CD14-positive monocyte (primary cell): ENCODE measurements around the gene PHF3. TPM values are rescaled to one million over a fixed set of nuclear protein-coding genes. Genes with fewer than 3 reads are reported as not detected.

Experiments used
- DNase-seq, 3 donors: peaks; one replicate each; pipeline ENCODE4 v3.0.0-alpha.2; 2011 to 2022
- H2AFZ ChIP-seq: 2 replicates; pipeline ENCODE4 v1.6.0; 2012; ENCODE audit warnings: mild to moderate bottlenecking, low read depth, low read length, inconsistent platforms; ENCODE audit not compliant: insufficient read depth, poor library complexity, severe bottlenecking
- H3K27ac ChIP-seq, 2 donors: 1 replicate in 1 of 2; 2 replicates in 1 of 2; pipeline ENCODE4 v1.5.1; 2012 to 2013; ENCODE audit warnings: low read length in 2 of 2, control low read depth in 1 of 2, inconsistent platforms in 1 of 2, low read depth in 1 of 2, mild to moderate bottlenecking in 1 of 2
- H3K27me3 ChIP-seq, 2 donors: one replicate each; pipeline versions ENCODE4 v1.6.0 to v1.6.1; 2011 to 2013; ENCODE audit warnings: low read length in 2 of 2; ENCODE audit not compliant: control insufficient read depth in 2 of 2, insufficient read depth in 2 of 2
- H3K36me3 ChIP-seq, 2 donors: replicated peaks in 1 of 2; 1 replicate in 1 of 2; 2 replicates in 1 of 2; pipeline versions ENCODE4 v1.5.1 to v1.6.1; 2012 to 2013; ENCODE audit warnings: low read length in 2 of 2, control low read depth in 1 of 2, inconsistent platforms in 1 of 2, mild to moderate bottlenecking in 1 of 2; ENCODE audit not compliant: insufficient read depth in 2 of 2, control insufficient read depth in 1 of 2
- H3K4me1 ChIP-seq, 2 donors: 1 replicate in 1 of 2; 2 replicates in 1 of 2; pipeline versions ENCODE4 v1.5.1 to v1.6.1; 2012 to 2013; ENCODE audit warnings: low read length in 2 of 2, control low read depth in 1 of 2, inconsistent platforms in 1 of 2, mild to moderate bottlenecking in 1 of 2, moderate library complexity in 1 of 2; ENCODE audit not compliant: insufficient read depth in 2 of 2, control insufficient read depth in 1 of 2
- H3K4me2 ChIP-seq: replicated peaks from 2 replicates; pipeline ENCODE3; 2012; ENCODE audit warnings: low read length, moderate library complexity, mild to moderate bottlenecking; ENCODE audit not compliant: poor library complexity, severe bottlenecking; ENCODE audit errors: extremely low read depth
- H3K4me3 ChIP-seq, 3 experiments: fragments of 200-600 bp in 1 of 3; sonication (generic) in 1 of 3; replicated peaks in 1 of 3; 1 replicate in 2 of 3; 2 replicates in 1 of 3; pipeline ENCODE4 v1.5.1; 2011 to 2013; ENCODE audit warnings: low read length in 3 of 3, mild to moderate bottlenecking in 3 of 3, control low read depth in 2 of 3, low read depth in 2 of 3, inconsistent platforms in 1 of 3, moderate library complexity in 1 of 3
- H3K79me2 ChIP-seq: 2 replicates; pipeline ENCODE4 v1.6.0; 2012; ENCODE audit warnings: mild to moderate bottlenecking, control low read depth, inconsistent platforms, low read length, moderate library complexity; ENCODE audit not compliant: insufficient read depth
- H3K9ac ChIP-seq: 2 replicates; pipeline ENCODE4 v1.6.0; 2017; ENCODE audit warnings: low read length, mild to moderate bottlenecking; ENCODE audit not compliant: insufficient read depth, poor library complexity, severe bottlenecking
- H3K9me3 ChIP-seq, 2 donors: replicated peaks in 1 of 2; 1 replicate in 1 of 2; 2 replicates in 1 of 2; pipeline versions ENCODE4 v1.5.1 to v1.6.1; 2012 to 2013; ENCODE audit warnings: low read length in 2 of 2, control low read depth in 1 of 2; ENCODE audit not compliant: control insufficient read depth in 1 of 2, insufficient read depth in 1 of 2
- H4K20me1 ChIP-seq: 2 replicates; pipeline ENCODE4 v1.6.0; 2012; ENCODE audit warnings: mild to moderate bottlenecking, low read length, control low read depth, moderate library complexity; ENCODE audit not compliant: insufficient read depth
- H3K27ac Mint-ChIP-seq, 7 donors: one replicate each; pipeline ENCODE4 v1.8.0; 2020; ENCODE audit warnings: mild to moderate bottlenecking in 7 of 7, mixed read lengths in 7 of 7, moderate library complexity in 6 of 7, inconsistent platforms in 2 of 7
- H3K27me3 Mint-ChIP-seq, 3 donors: one replicate each; pipeline ENCODE4 v1.8.0; 2021 to 2022; ENCODE audit warnings: low read depth in 3 of 3, mild to moderate bottlenecking in 3 of 3, mixed read lengths in 3 of 3, moderate library complexity in 3 of 3, inconsistent platforms in 1 of 3
- H3K36me3 Mint-ChIP-seq, 2 donors: one replicate each; pipeline ENCODE4 v1.8.0; 2020; ENCODE audit warnings: mixed read lengths in 2 of 2, inconsistent platforms in 1 of 2, mild to moderate bottlenecking in 1 of 2
- H3K4me1 Mint-ChIP-seq: one replicate; pipeline ENCODE4 v1.8.0; 2020; ENCODE audit warnings: mild to moderate bottlenecking, mixed read lengths
- H3K4me3 Mint-ChIP-seq, 2 donors: one replicate each; pipeline ENCODE4 v1.8.0; 2020; ENCODE audit warnings: mild to moderate bottlenecking in 2 of 2, mixed read lengths in 2 of 2, moderate library complexity in 1 of 2
- H3K9me3 Mint-ChIP-seq, 7 donors: one replicate each; pipeline ENCODE4 v1.8.0; 2020 to 2022; ENCODE audit warnings: mixed read lengths in 7 of 7, mild to moderate bottlenecking in 6 of 7, moderate library complexity in 6 of 7, inconsistent platforms in 2 of 7
- CTCF ChIP-seq: fragments of 200-600 bp; IDR thresholded peaks from one replicate; pipeline ENCODE4 v1.8.0; 2022; ENCODE audit warnings: antibody characterized with exemption, mild to moderate bottlenecking
- WGBS: methylation state at CpG from one replicate; pipeline ENCODE4 v1.1.5; 2013; ENCODE audit warnings: missing lambda C conversion rate; ENCODE audit not compliant: insufficient coverage; 5-methylcytosine and 5-hydroxymethylcytosine counted together
- intact Hi-C, 2 donors: fragments of 100-400 bp; cut with micrococcal nuclease; formaldehyde crosslinking; loops; one replicate each; pipeline versions ENCODE4 v1.15.0 to v1.15.1; 2023
- polyA plus RNA-seq, 3 donors: library from polyadenylated mRNA; depleted of rRNA in 1 of 3; unstranded in 2 of 3; stranded (reverse) in 1 of 3; fragments of 300-500 nt in 2 of 3; fragments of >200 nt in 1 of 3; fragmentation: Illumina TruSeq in 2 of 3; gene quantifications; 1 replicate in 2 of 3; 2 replicates in 1 of 3; pipeline ENCODE4 v1.2.3, GENCODE V29; 2012 to 2021

PHF3 gene
- polyA plus RNA-seq, 3 donors, result 5.4 to 13.8 (median 13.0) TPM

GRCh38 chr6:63757826-63758225 lies 122.2 kb downstream of the PHF3 start:
- Mint-ChIP-seq H3K27me3 (peaks cover 0 to 2% (median 0%) of the 10 kb centered on the region in 3 donors), H3K27ac (no peak overlapping the region), H3K4me1 (no peaks in the 10 kb centered on the region), H3K4me3 (no peak overlapping the region), H3K36me3 (no peaks in the 10 kb centered on the region), H3K9me3 (peaks cover 9 to 34% (median 25%) of the 10 kb centered on the region in 7 donors)
- no peak for DNase-seq
- Histone ChIP-seq H4K20me1 (no peaks in the 10 kb centered on the region), H3K36me3 (no peaks in the 10 kb centered on the region), H3K27ac (no peak overlapping the region), H3K9ac (no peak overlapping the region), H2AFZ (no peak overlapping the region), H3K4me2 (no peak overlapping the region), H3K4me1 (no peaks in the 10 kb centered on the region), H3K79me2 (no peaks in the 10 kb centered on the region), H3K9me3 (peaks cover 0 to 7% of the 10 kb centered on the region in 2 donors), H3K27me3 (no peaks in the 10 kb centered on the region), H3K4me3 (no peak overlapping the region)
- no CpG with 5 or more reads among the region's 1 CpG for WGBS
- intact Hi-C loops, result no loop called here
- TF ChIP-seq CTCF, result no peak

- H3K27me3 Mint-ChIP-seq, result peaks cover 0 to 3% (median 0%) of the 10 kb centered on the region in 3 donors
- no peak for DNase-seq
- Histone ChIP-seq H3K27me3 (no peaks in the 10 kb centered on the region), H3K4me2 (no peak overlapping the region), H3K79me2 (no peaks in the 10 kb centered on the region), H3K4me3 (no peak overlapping the region), H3K9ac (no peak overlapping the region), H3K9me3 (peaks cover 0 to 7% of the 10 kb centered on the region in 2 donors), H3K4me1 (no peaks in the 10 kb centered on the region), H2AFZ (no peak overlapping the region), H3K36me3 (no peaks in the 10 kb centered on the region), H4K20me1 (no peaks in the 10 kb centered on the region), H3K27ac (no peak overlapping the region)
- no peaks in the 10 kb centered on the region for H3K36me3 Mint-ChIP-seq
- intact Hi-C loops, result loop anchor here in 1 of 2 donors (5.0 kb wide), 1 partner anchor 162 kb away; no protein-coding TSS in a partner anchor
- no peak for TF ChIP-seq CTCF
- no peak overlapping the region for H3K4me3 Mint-ChIP-seq
- no peak overlapping the region for H3K27ac Mint-ChIP-seq
- no peaks in the 10 kb centered on the region for H3K4me1 Mint-ChIP-seq
- peaks cover 9 to 29% (median 26%) of the 10 kb centered on the region in 7 donors for H3K9me3 Mint-ChIP-seq
Observed at GRCh38 chr6:63759605-63760105, 124.1 kb downstream of the PHF3 start.
